Inflammatory macrophage treated with lipopolysaccharide for 4 hours (primary cell): ENCODE data around the gene PRKCQ.
"Not testable (repeated sequence)": the region's sequence is repeated elsewhere in the genome, so short reads cannot be mapped to it uniquely, and the experiment has no call there.

ENCODE experiments used
- DNase-seq: peaks from one replicate; pipeline ENCODE4 v3.0.0-alpha.2; 2020

PRKCQ gene

GRCh38 chr10:6592080-6592479, 12.0 kb upstream of the PRKCQ start:
- no peak for DNase-seq

- no peak for DNase-seq
Measured at GRCh38 chr10:6591668-6592067, 11.6 kb upstream of the PRKCQ start.

GRCh38 chr10:6590100-6590499, 10.0 kb upstream of the PRKCQ start:
- DNase-seq = no peak

GRCh38 chr10:6589287-6590094, 9.4 kb upstream of the PRKCQ start:
- no peak for DNase-seq

GRCh38 chr10:6588845-6589244, 8.8 kb upstream of the PRKCQ start:
- DNase-seq = no peak

- DNase-seq = no peak
Measured at GRCh38 chr10:6588082-6588481, 8.0 kb upstream of the PRKCQ start.

GRCh38 chr10:6586501-6586900, 6.4 kb upstream of the PRKCQ start:
- DNase-seq = no peak

GRCh38 chr10:6583447-6583846, 3.4 kb upstream of the PRKCQ start:
- no peak for DNase-seq

GRCh38 chr10:6582913-6583312, 2.8 kb upstream of the PRKCQ start:
- DNase-seq = not testable (repeated sequence)

- no peak for DNase-seq
Measured at GRCh38 chr10:6582298-6582697, 2.2 kb upstream of the PRKCQ start.

GRCh38 chr10:6581778-6582228, 1.7 kb upstream of the PRKCQ start:
- DNase-seq = no peak

- not testable (repeated sequence) for DNase-seq
Measured at GRCh38 chr10:6581223-6581622, 1.1 kb upstream of the PRKCQ start.

- DNase-seq = peak; percentile 66
Measured at GRCh38 chr10:6580279-6581029, 378 bp upstream of the PRKCQ start.

- DNase-seq = no peak
Measured at GRCh38 chr10:6579183-6579903, 733 bp downstream of the PRKCQ start.

- no peak for DNase-seq
Measured at GRCh38 chr10:6578795-6579182, 1.3 kb downstream of the PRKCQ start.

GRCh38 chr10:6578251-6578771, 1.8 kb downstream of the PRKCQ start:
- DNase-seq = no peak

- peak; percentile 35 for DNase-seq
Measured at GRCh38 chr10:6576326-6576725, 3.8 kb downstream of the PRKCQ start.

GRCh38 chr10:6574664-6575176, 5.4 kb downstream of the PRKCQ start:
- no peak for DNase-seq

- no peak for DNase-seq
Measured at GRCh38 chr10:6570893-6571292, 9.2 kb downstream of the PRKCQ start.

- no peak for DNase-seq
Measured at GRCh38 chr10:6569259-6569658, 10.8 kb downstream of the PRKCQ start.

GRCh38 chr10:6567884-6568283, 12.2 kb downstream of the PRKCQ start:
- no peak for DNase-seq

GRCh38 chr10:6567203-6567703, 12.8 kb downstream of the PRKCQ start:
- no peak for DNase-seq

- peak; percentile 75 for DNase-seq
Measured at GRCh38 chr10:6565588-6565987, 14.5 kb downstream of the PRKCQ start.
